Measurements from ENCODE around the gene CKB. TPM values are rescaled to one million over a fixed set of nuclear protein-coding genes. Genes with fewer than 3 reads are reported as not detected.

Gene CKB
- total and polyA plus RNA-seq, 4 donors, result 9.0 to 32.9 (median 20.4) TPM

DNA sequence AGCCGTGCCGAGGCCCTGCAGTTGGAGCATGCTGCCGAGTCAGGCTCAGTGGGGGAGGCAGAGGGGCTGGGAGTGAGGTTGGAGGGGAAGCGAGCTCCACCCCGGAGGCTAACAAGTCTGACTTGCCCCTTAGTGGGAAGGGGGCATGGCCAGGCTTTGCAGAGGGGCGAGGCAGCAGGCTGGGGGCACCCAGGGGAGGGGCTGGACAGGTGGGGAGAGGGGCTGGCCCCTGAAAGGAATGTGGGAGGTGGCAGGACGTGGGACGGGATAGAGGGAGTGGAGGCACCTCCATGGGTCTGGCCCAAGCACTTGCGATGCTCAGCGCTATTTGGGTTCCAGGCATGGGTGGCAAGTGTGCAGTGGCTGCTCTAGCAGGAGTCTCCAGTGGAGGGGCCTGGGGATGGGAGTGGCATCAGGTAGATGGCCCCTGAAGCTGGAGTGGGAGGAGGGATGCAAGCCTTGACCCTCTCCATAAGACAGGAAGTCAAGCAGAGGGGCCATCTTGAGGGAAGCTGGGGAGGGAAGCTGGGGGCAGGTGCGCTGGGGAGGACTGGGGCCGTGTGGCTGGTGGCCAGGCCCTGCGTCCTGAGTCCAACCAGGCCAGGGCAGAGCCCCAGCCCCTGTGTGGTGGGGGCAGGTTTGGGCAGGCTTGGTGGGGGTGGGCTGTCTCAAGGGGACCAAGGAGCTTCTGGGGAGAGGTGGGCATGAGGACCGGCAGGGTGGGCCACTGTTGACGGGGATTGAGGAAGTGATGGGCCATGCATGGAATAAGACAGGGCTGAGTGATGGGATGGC lies 9.0 kb upstream of the CKB start:
- DNase-seq (ENCODE audit: low spot score), result no peak
- WGBS, result 92% methylated on average over 15 of the region's 15 CpGs
- peaks cover 13 to 45% (median 24%) of the 10 kb centered on the region in 4 donors for H3K4me1 ChIP-seq (ENCODE audit: control insufficient read depth in 4 of 4, insufficient read depth in 4 of 4, low read length in 3 of 4)
- H3K9me3 ChIP-seq (ENCODE audit: control insufficient read depth in 4 of 4, low read length in 3 of 4), result no peaks in the 10 kb centered on the region
- no peak overlapping the region for H3K4me3 ChIP-seq (ENCODE audit: low read depth in 1 of 3, low read length in 3 of 3)
- no peak overlapping the region for H3K9ac ChIP-seq (ENCODE audit: low read depth in 1 of 2, low read length in 2 of 2)
- H3K27ac ChIP-seq (ENCODE audit: low read depth in 1 of 2, low read length in 2 of 2), result no peak overlapping the region
- H3K27me3 ChIP-seq (ENCODE audit: control insufficient read depth in 4 of 4, insufficient read depth in 4 of 4, low read length in 3 of 4), result no peaks in the 10 kb centered on the region
- TF ChIP-seq YY1 (IDR thresholded peaks at IDR 0.05) (no peak), FOXA2 (IDR thresholded peaks at IDR 0.05) (no peak), NR2F2 (IDR thresholded peaks at IDR 0.05) (no peak), TAF1 (conservative IDR thresholded peaks at IDR 0.05) (no peak), GABPA (IDR thresholded peaks at IDR 0.05 in 1 of 2, conservative IDR thresholded peaks at IDR 0.05 in 1 of 2) (no peak), HNF4A (conservative IDR thresholded peaks at IDR 0.05) (no peak), JUND (IDR thresholded peaks at IDR 0.05) (no peak), FOXA1 (IDR thresholded peaks at IDR 0.05) (no peak), RXRA (IDR thresholded peaks at IDR 0.05) (no peak)
- TF ChIP-seq, protein P1, sequence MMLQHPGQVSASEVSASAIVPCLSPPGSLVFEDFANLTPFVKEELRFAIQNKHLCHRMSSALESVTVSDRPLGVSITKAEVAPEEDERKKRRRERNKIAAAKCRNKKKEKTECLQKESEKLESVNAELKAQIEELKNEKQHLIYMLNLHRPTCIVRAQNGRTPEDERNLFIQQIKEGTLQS (IDR thresholded peaks at IDR 0.05), result no peak
- TF ChIP-seq, protein P2, sequence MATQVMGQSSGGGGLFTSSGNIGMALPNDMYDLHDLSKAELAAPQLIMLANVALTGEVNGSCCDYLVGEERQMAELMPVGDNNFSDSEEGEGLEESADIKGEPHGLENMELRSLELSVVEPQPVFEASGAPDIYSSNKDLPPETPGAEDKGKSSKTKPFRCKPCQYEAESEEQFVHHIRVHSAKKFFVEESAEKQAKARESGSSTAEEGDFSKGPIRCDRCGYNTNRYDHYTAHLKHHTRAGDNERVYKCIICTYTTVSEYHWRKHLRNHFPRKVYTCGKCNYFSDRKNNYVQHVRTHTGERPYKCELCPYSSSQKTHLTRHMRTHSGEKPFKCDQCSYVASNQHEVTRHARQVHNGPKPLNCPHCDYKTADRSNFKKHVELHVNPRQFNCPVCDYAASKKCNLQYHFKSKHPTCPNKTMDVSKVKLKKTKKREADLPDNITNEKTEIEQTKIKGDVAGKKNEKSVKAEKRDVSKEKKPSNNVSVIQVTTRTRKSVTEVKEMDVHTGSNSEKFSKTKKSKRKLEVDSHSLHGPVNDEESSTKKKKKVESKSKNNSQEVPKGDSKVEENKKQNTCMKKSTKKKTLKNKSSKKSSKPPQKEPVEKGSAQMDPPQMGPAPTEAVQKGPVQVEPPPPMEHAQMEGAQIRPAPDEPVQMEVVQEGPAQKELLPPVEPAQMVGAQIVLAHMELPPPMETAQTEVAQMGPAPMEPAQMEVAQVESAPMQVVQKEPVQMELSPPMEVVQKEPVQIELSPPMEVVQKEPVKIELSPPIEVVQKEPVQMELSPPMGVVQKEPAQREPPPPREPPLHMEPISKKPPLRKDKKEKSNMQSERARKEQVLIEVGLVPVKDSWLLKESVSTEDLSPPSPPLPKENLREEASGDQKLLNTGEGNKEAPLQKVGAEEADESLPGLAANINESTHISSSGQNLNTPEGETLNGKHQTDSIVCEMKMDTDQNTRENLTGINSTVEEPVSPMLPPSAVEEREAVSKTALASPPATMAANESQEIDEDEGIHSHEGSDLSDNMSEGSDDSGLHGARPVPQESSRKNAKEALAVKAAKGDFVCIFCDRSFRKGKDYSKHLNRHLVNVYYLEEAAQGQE (IDR thresholded peaks at IDR 0.05), result no peak
- TF ChIP-seq, protein P3, sequence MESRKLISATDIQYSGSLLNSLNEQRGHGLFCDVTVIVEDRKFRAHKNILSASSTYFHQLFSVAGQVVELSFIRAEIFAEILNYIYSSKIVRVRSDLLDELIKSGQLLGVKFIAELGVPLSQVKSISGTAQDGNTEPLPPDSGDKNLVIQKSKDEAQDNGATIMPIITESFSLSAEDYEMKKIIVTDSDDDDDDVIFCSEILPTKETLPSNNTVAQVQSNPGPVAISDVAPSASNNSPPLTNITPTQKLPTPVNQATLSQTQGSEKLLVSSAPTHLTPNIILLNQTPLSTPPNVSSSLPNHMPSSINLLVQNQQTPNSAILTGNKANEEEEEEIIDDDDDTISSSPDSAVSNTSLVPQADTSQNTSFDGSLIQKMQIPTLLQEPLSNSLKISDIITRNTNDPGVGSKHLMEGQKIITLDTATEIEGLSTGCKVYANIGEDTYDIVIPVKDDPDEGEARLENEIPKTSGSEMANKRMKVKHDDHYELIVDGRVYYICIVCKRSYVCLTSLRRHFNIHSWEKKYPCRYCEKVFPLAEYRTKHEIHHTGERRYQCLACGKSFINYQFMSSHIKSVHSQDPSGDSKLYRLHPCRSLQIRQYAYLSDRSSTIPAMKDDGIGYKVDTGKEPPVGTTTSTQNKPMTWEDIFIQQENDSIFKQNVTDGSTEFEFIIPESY (IDR thresholded peaks at IDR 0.05), result no peak
- H3K36me3 ChIP-seq (ENCODE audit: control insufficient read depth in 4 of 4, insufficient read depth in 3 of 4, low read depth in 1 of 4, low read length in 3 of 4), result peaks cover 0 to 23% (median 3%) of the 10 kb centered on the region in 4 donors

DNA sequence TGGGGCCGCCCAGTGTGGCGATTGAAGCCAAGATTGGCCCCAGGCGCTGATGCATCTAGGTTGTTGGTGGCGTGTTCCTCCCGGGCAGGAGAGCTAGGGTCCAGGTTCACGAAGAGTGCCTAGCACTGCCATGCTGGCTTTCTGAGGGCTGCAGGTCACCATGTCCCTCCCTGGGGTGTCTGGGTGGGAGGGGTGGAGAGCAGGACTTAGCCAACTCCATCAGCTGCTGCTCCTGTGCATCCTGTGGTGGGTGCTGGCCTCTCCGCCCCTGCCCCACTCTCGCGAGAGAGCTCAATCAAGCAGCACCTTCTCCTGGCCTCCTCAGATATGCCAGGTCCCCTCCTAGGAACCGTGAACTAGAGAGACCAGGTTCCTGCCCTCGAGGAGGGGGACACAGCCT lies 8.2 kb upstream of the CKB start:
- H3K9me3 ChIP-seq (ENCODE audit: control insufficient read depth in 4 of 4, low read length in 3 of 4), result no peaks in the 10 kb centered on the region
- DNase-seq (ENCODE audit: low spot score), result no peak
- H3K4me3 ChIP-seq (ENCODE audit: low read depth in 1 of 3, low read length in 3 of 3), result no peak overlapping the region
- H3K36me3 ChIP-seq (ENCODE audit: control insufficient read depth in 4 of 4, insufficient read depth in 3 of 4, low read depth in 1 of 4, low read length in 3 of 4), result peaks cover 0 to 22% (median 3%) of the 10 kb centered on the region in 4 donors
- H3K4me1 ChIP-seq (ENCODE audit: control insufficient read depth in 4 of 4, insufficient read depth in 4 of 4, low read length in 3 of 4), result peaks cover 15 to 52% (median 31%) of the 10 kb centered on the region in 4 donors
- H3K27ac ChIP-seq (ENCODE audit: low read depth in 1 of 2, low read length in 2 of 2), result no peak overlapping the region
- no peak for TF ChIP-seq YY1 (IDR thresholded peaks at IDR 0.05)
- no peak for TF ChIP-seq SP1 (IDR thresholded peaks at IDR 0.05)
- TF ChIP-seq RXRA (IDR thresholded peaks at IDR 0.05), result no peak
- TF ChIP-seq, protein P1 (IDR thresholded peaks at IDR 0.05), result no peak
- TF ChIP-seq HNF4A (conservative IDR thresholded peaks at IDR 0.05), result no peak
- TF ChIP-seq, protein P2 (IDR thresholded peaks at IDR 0.05), result no peak
- TF ChIP-seq GABPA (IDR thresholded peaks at IDR 0.05 in 1 of 2, conservative IDR thresholded peaks at IDR 0.05 in 1 of 2), result no peak
- no peak for TF ChIP-seq FOXA1 (IDR thresholded peaks at IDR 0.05)
- H3K9ac ChIP-seq (ENCODE audit: low read depth in 1 of 2, low read length in 2 of 2), result no peak overlapping the region
- WGBS, result 91% methylated on average over 11 of the region's 11 CpGs
- H3K27me3 ChIP-seq (ENCODE audit: control insufficient read depth in 4 of 4, insufficient read depth in 4 of 4, low read length in 3 of 4), result no peaks in the 10 kb centered on the region

Measured in liver (tissue), 9 donors.